DMS53 (cell line): ENCODE results near the gene SLIRP.
"Not testable (repeated sequence)": the region's sequence is repeated elsewhere in the genome, so short reads cannot be mapped to it uniquely, and the experiment has no call there.

Experiments used
- DNase-seq: peaks from one replicate; lab custom pipeline; 2025; lab: John Stamatoyannopoulos, UW

SLIRP gene

GRCh38 chr14:77707724-77708408 is at the start of gene SLIRP, which contains the start of gene ALKBH1:
SLIRP (plus strand) TSS chr14:77708103; CDS start chr14:77708112, 9 bp downstream.
ALKBH1 (minus strand) TSS chr14:77708023; CDS start chr14:77708004, 19 bp downstream.
- peak; percentile 89 for DNase-seq

DNA sequence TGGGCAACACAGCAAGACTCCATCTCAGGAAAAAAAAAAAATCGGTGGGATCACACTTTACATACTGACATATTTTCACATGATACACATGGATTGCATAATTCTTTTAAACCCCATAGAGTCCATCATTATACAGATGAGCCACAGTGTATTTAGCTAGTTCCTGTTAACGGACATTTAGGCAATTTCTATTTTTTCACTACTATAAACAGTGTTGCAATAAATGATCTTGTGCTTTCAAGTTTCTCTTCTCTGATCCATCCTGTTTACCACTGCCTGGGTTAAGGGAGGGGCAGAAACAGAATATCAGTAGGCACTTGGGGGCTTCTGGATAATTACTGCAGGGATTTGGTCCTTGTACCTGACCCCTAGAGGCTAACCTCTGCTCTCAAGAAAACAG is 48.1 kb upstream of the SLIRP start:
- DNase-seq = no peak

- peak; percentile 57 for DNase-seq
These were observed 47.1 kb upstream of the SLIRP start for GRCh38 chr14:77660754-77661153.

DNA sequence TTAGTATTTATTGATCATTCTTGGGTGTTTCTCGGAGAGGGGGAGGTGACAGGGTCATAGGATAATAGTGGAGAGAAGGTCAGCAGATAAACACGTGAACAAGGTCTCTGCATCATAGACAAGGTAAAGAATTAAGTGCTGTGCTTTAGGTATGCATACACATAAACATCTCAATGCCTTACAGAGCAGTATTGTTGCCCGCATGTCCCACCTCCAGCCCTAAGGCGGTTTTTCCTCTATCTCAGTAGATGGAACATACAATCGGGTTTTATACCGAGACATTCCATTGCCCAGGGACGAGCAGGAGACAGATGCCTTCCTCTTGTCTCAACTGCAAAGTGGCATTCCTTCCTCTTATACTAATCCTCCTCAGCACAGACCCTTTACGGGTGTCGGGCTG is 46.3 kb upstream of the SLIRP start:
- DNase-seq = not testable (repeated sequence)

GRCh38 chr14:77663293-77663692 is 44.6 kb upstream of the SLIRP start:
- no peak for DNase-seq

DNA sequence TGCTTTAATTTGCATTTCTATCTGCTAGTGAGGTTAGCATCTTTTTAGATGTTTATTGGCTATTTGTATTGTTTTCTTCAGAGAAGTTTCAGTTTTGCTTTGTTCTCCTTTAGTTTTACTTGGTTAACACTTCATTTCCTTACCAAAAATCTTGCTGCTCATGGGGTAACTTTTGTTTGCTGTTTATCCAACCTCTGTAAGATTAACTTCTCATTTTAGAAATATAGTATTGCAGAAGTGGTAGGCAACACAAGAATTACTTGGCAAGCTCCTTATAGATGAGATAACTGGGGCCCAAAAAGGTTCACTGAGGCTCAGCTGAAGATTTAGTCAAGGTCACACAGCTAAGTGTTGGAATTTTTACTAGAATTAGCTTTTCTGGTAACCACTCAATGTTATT is 40.6 kb upstream of the SLIRP start:
- DNase-seq = no peak

DNA sequence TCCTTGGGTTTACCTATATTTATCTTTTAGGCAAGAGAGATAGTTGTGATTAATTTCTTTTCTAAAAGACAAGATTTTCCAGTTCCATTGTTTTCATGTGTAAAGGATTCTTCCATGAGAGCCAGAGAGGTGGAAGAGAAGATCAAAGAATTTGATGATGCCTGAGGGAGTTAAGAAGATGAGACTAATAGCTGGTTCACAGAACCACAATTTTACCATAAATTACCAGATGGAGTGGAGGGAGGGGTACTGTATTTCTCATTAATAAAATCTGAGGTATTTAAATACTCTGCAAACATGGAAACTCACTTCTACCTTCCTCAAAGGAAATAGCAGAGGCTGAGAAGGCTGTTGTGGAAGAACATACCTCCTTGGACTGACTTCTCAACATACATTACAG is 34.7 kb upstream of the SLIRP start:
- no peak for DNase-seq

DNA sequence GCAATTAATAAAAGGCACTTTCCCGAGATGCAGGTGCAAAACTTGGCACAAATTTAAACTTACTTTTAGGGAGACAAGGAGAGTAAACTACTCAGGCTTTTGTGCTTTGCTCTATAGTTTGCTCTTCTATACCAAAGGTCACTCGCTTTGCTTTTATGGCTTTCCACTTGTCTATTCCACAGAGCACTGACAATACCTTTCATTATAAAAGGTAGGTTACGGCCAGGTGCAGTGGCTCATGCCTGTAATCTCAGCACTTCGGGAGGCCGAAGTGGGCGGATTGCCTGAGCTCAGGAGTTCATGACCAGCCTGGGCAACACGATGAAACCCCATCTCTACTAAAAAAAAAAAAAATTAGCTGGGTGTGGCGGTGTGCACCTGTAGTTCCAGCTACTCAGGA is 33.0 kb upstream of the SLIRP start:
- DNase-seq = no peak

DNA sequence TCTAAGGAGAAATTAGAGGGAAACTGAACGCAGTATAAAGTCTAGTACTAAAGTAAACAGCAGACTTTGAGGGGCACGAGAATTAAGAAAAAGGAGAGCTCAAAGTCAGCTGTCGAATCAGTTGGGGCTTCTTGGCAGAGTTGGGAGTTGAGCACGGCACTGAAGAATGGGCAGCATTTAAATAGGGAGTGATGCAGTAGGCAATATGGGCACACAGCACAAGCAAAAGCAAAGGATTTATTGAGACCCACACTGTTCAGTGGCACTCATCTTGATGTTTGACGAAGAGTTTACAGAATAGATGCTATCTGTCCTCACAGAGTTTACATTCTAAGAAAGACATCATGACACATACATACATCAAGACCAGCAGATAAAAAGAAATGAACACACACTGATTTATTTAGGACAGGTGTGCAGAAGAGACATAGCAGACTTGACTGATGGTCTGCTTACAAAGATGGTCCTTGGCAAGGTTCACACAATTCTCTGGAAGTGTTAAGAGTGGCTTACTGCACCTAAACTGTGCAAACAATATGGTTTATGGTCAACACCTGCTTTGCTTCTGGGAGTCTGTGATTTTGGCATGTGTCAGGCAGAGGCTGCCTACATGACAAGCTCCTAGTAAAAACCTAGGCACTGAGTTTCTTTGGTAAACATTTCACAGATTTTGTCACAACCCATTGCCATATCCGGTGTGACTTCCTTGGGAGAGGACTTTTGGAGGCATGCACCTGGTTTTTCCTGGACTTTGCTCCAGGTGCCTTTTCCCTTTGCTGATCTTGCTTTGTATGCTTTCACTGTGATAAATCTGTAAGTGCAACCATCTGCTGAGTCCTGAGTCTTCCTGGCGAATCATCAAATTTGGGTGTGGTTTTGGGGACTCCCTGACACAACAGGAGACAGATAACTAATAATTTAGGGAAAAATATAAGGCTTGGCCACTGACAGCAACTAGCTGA is 26.4 kb upstream of the SLIRP start:
- peak; percentile 66 for DNase-seq

- DNase-seq = peak; percentile 49
These were observed 25.7 kb upstream of the SLIRP start for GRCh38 chr14:77682158-77682553.

DNA sequence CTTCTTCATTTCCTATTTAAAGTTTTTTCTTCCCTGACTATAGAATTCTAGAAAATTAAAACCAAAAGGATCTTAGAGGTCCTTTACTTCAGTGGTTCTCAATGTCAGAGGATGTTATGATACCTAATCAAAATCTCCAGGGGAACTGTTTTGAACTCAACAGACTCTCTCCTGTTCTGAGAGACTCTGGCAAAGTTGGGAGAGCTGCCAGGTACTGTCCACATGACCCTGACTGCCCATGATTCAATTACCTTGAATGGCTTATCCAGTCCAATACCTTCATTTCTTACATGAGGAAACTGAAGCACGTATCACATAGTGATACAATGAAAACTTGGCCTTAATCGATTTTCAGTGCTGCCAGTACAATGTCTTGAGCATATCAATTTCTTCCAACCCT is 16.6 kb upstream of the SLIRP start:
- no peak for DNase-seq

- DNase-seq = peak; percentile 50
These were observed 564 bp upstream of the SLIRP start for GRCh38 chr14:77707355-77707723.

DNA sequence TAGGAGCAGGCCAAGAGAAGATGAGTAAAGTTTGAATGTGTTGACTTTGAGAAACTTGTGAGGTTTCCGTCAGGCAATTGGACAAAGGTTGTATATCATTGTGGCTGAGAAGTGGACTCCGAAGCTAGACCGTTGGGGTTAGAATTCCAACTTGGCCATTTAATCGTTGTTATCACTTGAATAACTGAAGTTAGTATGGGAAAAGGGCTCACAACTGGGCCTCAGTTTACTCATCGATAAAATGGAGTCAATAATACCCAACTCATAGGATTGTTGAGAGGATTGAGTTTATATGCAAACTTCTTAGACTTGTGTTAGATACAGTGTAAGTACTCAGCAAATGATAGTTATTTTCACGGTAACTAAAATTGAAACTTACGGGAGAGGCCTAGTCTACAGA is 846 bp downstream of the SLIRP start:
- no peak for DNase-seq

DNA sequence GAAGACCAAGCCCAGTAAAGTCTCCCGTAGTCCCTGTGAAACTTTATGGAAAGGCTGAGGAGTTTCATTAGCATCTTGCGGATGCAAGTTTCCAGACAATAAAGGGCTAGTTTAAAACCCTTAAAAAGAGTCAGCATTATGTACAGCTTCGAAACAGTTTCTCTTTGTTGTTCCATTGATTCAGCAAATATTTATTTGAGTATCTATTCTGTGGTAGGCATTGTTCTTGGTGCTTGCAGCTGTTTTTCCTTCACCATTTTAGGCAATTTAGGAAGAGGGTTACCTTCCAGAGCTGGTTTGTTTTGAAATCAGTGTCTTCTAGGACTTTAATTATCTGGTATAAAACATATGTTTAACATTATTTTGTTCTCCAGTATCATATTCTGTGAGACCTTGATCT is 1.5 kb downstream of the SLIRP start:
- DNase-seq = no peak

DNA sequence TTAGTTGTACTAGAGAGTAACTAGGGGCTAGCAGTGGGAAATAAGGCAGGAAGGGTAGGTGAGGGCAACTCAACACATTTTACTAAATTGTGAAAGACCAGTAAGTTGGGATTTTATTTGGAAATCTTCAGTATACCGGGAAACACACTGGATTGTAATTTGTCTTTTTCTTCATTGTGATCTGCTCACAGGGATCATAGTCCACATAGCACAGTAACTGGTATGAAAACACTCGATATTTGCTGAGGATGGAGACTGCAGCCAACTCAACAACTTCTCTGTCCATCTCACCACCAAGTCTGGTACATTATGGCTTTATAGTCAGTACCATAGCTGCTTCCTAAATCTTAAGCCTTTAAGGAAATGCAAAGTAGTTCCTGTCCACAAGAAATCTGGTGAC is 2.5 kb downstream of the SLIRP start:
- DNase-seq = no peak

GRCh38 chr14:77714926-77715325 is 7.0 kb downstream of the SLIRP start:
- DNase-seq = no peak

GRCh38 chr14:77717608-77718305 is 9.9 kb downstream of the SLIRP start:
- DNase-seq = no peak

- DNase-seq = no peak
These were observed 13.5 kb downstream of the SLIRP start for GRCh38 chr14:77721437-77721836.

GRCh38 chr14:77722301-77722700 is 14.4 kb downstream of the SLIRP start:
- DNase-seq = no peak

DNA sequence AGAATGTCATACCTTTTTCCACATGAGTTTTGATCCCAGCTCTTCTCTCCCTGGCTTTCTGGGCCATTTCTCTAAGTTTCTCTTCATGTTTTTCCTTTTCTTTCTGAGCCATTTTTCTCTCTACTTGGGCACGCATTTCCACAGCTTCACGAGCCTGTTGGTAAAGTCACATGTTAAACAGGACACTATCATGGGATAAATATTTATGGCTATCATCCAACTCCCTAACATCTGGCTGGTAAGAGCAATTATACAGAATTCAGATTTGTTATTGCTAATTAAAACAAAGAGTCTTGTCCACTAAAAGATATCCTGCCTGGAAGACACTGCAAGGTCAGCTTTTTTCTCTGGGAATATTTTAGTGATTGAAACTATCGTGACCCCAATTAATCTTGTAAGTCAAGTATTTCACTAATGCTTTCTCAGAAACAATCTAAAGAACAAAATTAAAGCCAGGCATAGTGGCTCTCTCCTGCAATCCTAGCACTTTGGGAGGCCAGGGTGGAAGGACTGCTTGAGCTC is 23.1 kb downstream of the SLIRP start:
- no peak for DNase-seq

- DNase-seq = no peak
These were observed 30.8 kb downstream of the SLIRP start for GRCh38 chr14:77738559-77739250.

DNA sequence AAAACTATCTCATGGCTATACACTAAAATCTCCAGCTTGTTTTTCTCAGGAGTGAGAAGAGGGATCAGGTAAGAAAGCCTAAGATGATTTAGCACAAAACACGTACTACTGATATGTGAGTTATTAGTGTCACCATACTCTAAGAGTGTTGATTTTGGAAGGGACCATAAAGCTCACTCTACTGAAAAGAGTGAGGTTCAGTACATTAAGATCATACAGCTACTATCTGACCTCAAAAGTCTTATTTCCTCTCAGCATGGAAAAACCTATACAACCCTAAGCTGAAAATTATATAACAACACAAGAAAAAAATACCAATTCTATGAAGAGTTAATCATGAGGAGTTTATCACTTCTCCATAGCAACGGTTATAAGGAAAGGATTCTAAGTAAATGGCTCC is 33.5 kb downstream of the SLIRP start:
- no peak for DNase-seq
